ENCODE data around the gene MAMDC4.

The MAMDC4 gene

GRCh38 chr9:136854113-136854841 is 2.1 kb downstream of the MAMDC4 start:
- Histone ChIP-seq H3K9ac (ENCODE audit: low read depth, low read length) (no peak overlapping the region), H2AFZ (ENCODE audit: low read depth, low read length) (no peak overlapping the region), H4K20me1 (ENCODE audit: insufficient read depth, low read length) (peaks cover 22% of the 10 kb centered on the region), H3K4me3 (ENCODE audit: low read depth in 1 of 2, low read length in 2 of 2) (no peak overlapping the region), H3K4me2 (ENCODE audit: insufficient read depth, low read length) (no peak overlapping the region), H3K4me1 (ENCODE audit: insufficient read depth, low read length) (peaks cover 10% of the 10 kb centered on the region), H3K79me2 (ENCODE audit: insufficient read depth, low read length) (no peaks in the 10 kb centered on the region), H3K9me3 (ENCODE audit: insufficient read depth, low read length, severe bottlenecking) (no peaks in the 10 kb centered on the region), H3K36me3 (ENCODE audit: insufficient read depth, low read length) (peaks cover 19% of the 10 kb centered on the region), H3K27me3 (ENCODE audit: insufficient read depth, low read length, poor library complexity) (no peaks in the 10 kb centered on the region), H3K27ac (ENCODE audit: low read length) (no peak overlapping the region)
- DNase-seq (no peak), ATAC-seq (ENCODE audit: insufficient read depth, low read depth) (no peak)
- TF ChIP-seq EZH2 (IDR thresholded peaks at IDR 0.05; ENCODE audit: borderline replicate concordance, low read depth, low read length, severe bottlenecking) (no peak), CTCF (IDR thresholded peaks at IDR 0.05; ENCODE audit: borderline replicate concordance, extremely low read depth, low read length, poor library complexity, severe bottlenecking) (no peak)

DNA sequence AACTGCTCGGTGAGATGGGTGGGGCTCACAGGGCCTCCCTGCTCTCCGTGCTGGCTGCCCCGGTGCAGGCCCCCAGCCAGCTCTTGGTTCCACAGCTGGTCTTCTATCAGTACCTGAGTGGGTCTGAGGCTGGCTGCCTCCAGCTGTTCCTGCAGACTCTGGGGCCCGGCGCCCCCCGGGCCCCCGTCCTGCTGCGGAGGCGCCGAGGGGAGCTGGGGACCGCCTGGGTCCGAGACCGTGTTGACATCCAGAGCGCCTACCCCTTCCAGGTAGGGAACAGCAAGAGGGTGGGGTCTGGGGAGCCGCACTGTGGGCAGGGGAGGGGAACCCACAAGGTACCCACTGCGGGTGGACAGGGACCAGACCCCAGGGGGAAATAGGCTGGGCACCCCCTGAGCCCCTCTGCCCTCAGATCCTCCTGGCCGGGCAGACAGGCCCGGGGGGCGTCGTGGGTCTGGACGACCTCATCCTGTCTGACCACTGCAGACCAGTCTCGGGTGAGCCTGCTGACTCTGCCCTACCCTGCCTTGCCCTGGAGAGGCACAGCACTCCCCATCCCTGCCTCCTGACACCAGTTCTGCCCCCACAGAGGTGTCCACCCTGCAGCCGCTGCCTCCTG is 2.8 kb downstream of the MAMDC4 start:
- peaks cover 19% of the 10 kb centered on the region for H4K20me1 ChIP-seq (ENCODE audit: insufficient read depth, low read length)
- peaks cover 19% of the 10 kb centered on the region for H3K36me3 ChIP-seq (ENCODE audit: insufficient read depth, low read length)
- peaks cover 6% of the 10 kb centered on the region for H3K4me1 ChIP-seq (ENCODE audit: insufficient read depth, low read length)
- H3K4me3 ChIP-seq (ENCODE audit: low read depth in 1 of 2, low read length in 2 of 2): no peak overlapping the region
- no peak for ATAC-seq (ENCODE audit: insufficient read depth, low read depth)
- H3K4me2 ChIP-seq (ENCODE audit: insufficient read depth, low read length): no peak overlapping the region
- TF ChIP-seq CTCF (IDR thresholded peaks at IDR 0.05; ENCODE audit: borderline replicate concordance, extremely low read depth, low read length, poor library complexity, severe bottlenecking): no peak
- TF ChIP-seq EZH2 (IDR thresholded peaks at IDR 0.05; ENCODE audit: borderline replicate concordance, low read depth, low read length, severe bottlenecking): no peak
- DNase-seq: no peak
- H3K9ac ChIP-seq (ENCODE audit: low read depth, low read length): no peak overlapping the region
- H2AFZ ChIP-seq (ENCODE audit: low read depth, low read length): no peak overlapping the region
- no peaks in the 10 kb centered on the region for H3K79me2 ChIP-seq (ENCODE audit: insufficient read depth, low read length)
- H3K27ac ChIP-seq (ENCODE audit: low read length): no peak overlapping the region
- no peaks in the 10 kb centered on the region for H3K27me3 ChIP-seq (ENCODE audit: insufficient read depth, low read length, poor library complexity)
- no peaks in the 10 kb centered on the region for H3K9me3 ChIP-seq (ENCODE audit: insufficient read depth, low read length, severe bottlenecking)

- DNase-seq (no peak), ATAC-seq (ENCODE audit: insufficient read depth, low read depth) (no peak)
- Histone ChIP-seq H3K36me3 (ENCODE audit: insufficient read depth, low read length) (peaks cover 16% of the 10 kb centered on the region), H3K9me3 (ENCODE audit: insufficient read depth, low read length, severe bottlenecking) (no peaks in the 10 kb centered on the region), H3K4me1 (ENCODE audit: insufficient read depth, low read length) (no peaks in the 10 kb centered on the region; the same call in 1 of the 2 replicates), H2AFZ (ENCODE audit: low read depth, low read length) (no peak overlapping the region), H3K27ac (ENCODE audit: low read length) (no peak overlapping the region), H3K9ac (ENCODE audit: low read depth, low read length) (no peak overlapping the region), H3K27me3 (ENCODE audit: insufficient read depth, low read length, poor library complexity) (no peaks in the 10 kb centered on the region), H3K4me3 (ENCODE audit: low read depth in 1 of 2, low read length in 2 of 2) (no peak overlapping the region), H3K4me2 (ENCODE audit: insufficient read depth, low read length) (no peak overlapping the region), H3K79me2 (ENCODE audit: insufficient read depth, low read length) (no peaks in the 10 kb centered on the region), H4K20me1 (ENCODE audit: insufficient read depth, low read length) (peaks cover 15% of the 10 kb centered on the region)
- TF ChIP-seq EZH2 (IDR thresholded peaks at IDR 0.05; ENCODE audit: borderline replicate concordance, low read depth, low read length, severe bottlenecking) (no peak), CTCF (IDR thresholded peaks at IDR 0.05; ENCODE audit: borderline replicate concordance, extremely low read depth, low read length, poor library complexity, severe bottlenecking) (no peak)
These were observed 3.4 kb downstream of the MAMDC4 start for GRCh38 chr9:136855461-136856078.

Data from DND-41 (cell line).